Measurements from ENCODE around the gene FAM53A. TPM values are rescaled to one million over a fixed set of nuclear protein-coding genes. Genes with fewer than 3 reads are reported as not detected.

The FAM53A gene
- total and polyA plus RNA-seq, 10 of the 15 experiments (the other 5 are each of a cell fraction or from before 2014, with no cell fraction given), result 0.02 to 0.87 (median 0.38) TPM; not detected in 2

DNA sequence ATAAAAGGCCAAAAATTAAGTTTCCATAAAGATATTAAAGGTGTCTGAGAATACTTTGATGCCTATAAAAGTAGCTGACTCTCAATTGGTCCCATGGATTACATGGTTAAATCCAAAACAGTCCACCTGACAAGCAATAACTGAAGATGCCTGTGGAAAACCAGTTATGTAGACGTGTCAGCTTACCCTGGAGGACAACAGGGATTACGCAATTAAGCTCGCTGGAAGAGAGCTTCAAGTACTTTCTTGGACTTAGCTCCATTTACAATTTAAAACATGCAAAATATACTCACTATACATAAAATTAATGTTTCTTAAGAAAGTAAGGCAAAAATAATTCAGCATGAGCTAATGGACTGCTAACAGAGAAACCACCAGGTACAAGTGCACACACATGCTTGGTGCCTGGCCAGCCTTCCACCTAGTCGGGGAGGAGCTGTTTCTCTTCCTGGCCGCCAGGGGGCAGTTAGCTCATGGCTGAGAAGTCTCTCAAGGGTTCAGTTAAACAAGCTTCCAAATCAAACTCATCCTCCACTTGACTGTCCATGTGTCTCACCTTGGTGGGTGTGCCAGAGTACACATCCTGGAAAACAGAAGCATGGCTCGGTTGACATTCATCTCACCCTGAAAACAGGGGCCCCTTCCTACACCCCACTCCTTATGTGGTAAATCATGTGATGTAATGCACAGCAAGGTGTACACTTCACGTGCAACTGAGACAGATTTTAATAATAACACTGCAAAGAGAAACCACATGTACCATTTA is 9.2 kb upstream of the FAM53A start (continued):
- TF ChIP-seq, protein P1, sequence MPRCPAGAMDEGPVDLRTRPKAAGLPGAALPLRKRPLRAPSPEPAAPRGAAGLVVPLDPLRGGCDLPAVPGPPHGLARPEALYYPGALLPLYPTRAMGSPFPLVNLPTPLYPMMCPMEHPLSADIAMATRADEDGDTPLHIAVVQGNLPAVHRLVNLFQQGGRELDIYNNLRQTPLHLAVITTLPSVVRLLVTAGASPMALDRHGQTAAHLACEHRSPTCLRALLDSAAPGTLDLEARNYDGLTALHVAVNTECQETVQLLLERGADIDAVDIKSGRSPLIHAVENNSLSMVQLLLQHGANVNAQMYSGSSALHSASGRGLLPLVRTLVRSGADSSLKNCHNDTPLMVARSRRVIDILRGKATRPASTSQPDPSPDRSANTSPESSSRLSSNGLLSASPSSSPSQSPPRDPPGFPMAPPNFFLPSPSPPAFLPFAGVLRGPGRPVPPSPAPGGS (IDR thresholded peaks at IDR 0.05; ENCODE audit: borderline replicate concordance, insufficient read depth, low read depth, low read length, poor library complexity, severe bottlenecking), result no peak
- TF ChIP-seq RELA (IDR thresholded peaks at IDR 0.05; ENCODE audit: borderline replicate concordance, partially characterized antibody), result no peak
- no peak for TF ChIP-seq RFX5 (IDR thresholded peaks at IDR 0.05; ENCODE audit: low read depth, low read length)
- TF ChIP-seq YY1 (IDR thresholded peaks at IDR 0.05; ENCODE audit: low read depth, low read length), result peak; percentile 83
- no peak for TF ChIP-seq SRF (IDR thresholded peaks at IDR 0.05; ENCODE audit: low read depth in 2 of 2, low read length in 2 of 2)
- no peak for TF ChIP-seq HDAC2 (IDR thresholded peaks at IDR 0.05)
- TF ChIP-seq CHD4 (IDR thresholded peaks at IDR 0.05), result no peak
- TF ChIP-seq RAD51 (IDR thresholded peaks at IDR 0.05), result 0 out of 2 replicates have a peak, but pooled peaks have one; percentile 17
- TF ChIP-seq PAX8 (IDR thresholded peaks at IDR 0.05), result no peak
- no peak for TF ChIP-seq ZSCAN29 (IDR thresholded peaks at IDR 0.05)
- TF ChIP-seq, protein P2, sequence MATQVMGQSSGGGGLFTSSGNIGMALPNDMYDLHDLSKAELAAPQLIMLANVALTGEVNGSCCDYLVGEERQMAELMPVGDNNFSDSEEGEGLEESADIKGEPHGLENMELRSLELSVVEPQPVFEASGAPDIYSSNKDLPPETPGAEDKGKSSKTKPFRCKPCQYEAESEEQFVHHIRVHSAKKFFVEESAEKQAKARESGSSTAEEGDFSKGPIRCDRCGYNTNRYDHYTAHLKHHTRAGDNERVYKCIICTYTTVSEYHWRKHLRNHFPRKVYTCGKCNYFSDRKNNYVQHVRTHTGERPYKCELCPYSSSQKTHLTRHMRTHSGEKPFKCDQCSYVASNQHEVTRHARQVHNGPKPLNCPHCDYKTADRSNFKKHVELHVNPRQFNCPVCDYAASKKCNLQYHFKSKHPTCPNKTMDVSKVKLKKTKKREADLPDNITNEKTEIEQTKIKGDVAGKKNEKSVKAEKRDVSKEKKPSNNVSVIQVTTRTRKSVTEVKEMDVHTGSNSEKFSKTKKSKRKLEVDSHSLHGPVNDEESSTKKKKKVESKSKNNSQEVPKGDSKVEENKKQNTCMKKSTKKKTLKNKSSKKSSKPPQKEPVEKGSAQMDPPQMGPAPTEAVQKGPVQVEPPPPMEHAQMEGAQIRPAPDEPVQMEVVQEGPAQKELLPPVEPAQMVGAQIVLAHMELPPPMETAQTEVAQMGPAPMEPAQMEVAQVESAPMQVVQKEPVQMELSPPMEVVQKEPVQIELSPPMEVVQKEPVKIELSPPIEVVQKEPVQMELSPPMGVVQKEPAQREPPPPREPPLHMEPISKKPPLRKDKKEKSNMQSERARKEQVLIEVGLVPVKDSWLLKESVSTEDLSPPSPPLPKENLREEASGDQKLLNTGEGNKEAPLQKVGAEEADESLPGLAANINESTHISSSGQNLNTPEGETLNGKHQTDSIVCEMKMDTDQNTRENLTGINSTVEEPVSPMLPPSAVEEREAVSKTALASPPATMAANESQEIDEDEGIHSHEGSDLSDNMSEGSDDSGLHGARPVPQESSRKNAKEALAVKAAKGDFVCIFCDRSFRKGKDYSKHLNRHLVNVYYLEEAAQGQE (IDR thresholded peaks at IDR 0.05; ENCODE audit: low read depth, low read length), result no peak
- TF ChIP-seq, protein P3, sequence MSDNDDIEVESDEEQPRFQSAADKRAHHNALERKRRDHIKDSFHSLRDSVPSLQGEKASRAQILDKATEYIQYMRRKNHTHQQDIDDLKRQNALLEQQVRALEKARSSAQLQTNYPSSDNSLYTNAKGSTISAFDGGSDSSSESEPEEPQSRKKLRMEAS (IDR thresholded peaks at IDR 0.05; ENCODE audit: low read depth, low read length), result no peak
- TF ChIP-seq BMI1 (IDR thresholded peaks at IDR 0.05; ENCODE audit: borderline replicate concordance), result no peak
- no peak for TF ChIP-seq CREB1 (IDR thresholded peaks at IDR 0.05; ENCODE audit: low read depth)
- no peak for TF ChIP-seq FOS (IDR thresholded peaks at IDR 0.05; ENCODE audit: borderline replicate concordance, extremely low read depth, insufficient read length)
- no peak for TF ChIP-seq JUND (IDR thresholded peaks at IDR 0.05; ENCODE audit: low read depth, low read length)
- TF ChIP-seq IKZF1 (conservative IDR thresholded peaks at IDR 0.05), result 0 out of 2 replicates have a peak, but pooled peaks have one; percentile 15
- TF ChIP-seq TCF3 (IDR thresholded peaks at IDR 0.05; ENCODE audit: borderline replicate concordance, insufficient read depth, low read depth, low read length), result no peak
- no peak for TF ChIP-seq NR2F1 (conservative IDR thresholded peaks at IDR 0.05)
- no peak for TF ChIP-seq ZNF207 (IDR thresholded peaks at IDR 0.05; ENCODE audit: borderline replicate concordance)
- TF ChIP-seq RUNX3 (IDR thresholded peaks at IDR 0.05; ENCODE audit: low read length), result no peak; the same call in 1 of the 2 replicates
- TF ChIP-seq MEF2A (IDR thresholded peaks at IDR 0.05; ENCODE audit: insufficient read depth, low read depth, low read length), result no peak
- TF ChIP-seq, protein P4, sequence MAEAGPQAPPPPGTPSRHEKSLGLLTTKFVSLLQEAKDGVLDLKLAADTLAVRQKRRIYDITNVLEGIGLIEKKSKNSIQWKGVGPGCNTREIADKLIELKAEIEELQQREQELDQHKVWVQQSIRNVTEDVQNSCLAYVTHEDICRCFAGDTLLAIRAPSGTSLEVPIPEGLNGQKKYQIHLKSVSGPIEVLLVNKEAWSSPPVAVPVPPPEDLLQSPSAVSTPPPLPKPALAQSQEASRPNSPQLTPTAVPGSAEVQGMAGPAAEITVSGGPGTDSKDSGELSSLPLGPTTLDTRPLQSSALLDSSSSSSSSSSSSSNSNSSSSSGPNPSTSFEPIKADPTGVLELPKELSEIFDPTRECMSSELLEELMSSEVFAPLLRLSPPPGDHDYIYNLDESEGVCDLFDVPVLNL (IDR thresholded peaks at IDR 0.05; ENCODE audit: low read depth, low read length), result no peak

All from GM12878 (cell line).